Caki2 (cell line): ENCODE data around the gene RAD9A. TPM values are rescaled to one million over a fixed set of nuclear protein-coding genes. Genes with fewer than 3 reads are reported as not detected.

Experiments used
- DNase-seq: peaks from one replicate; pipeline ENCODE4 v3.0.0-alpha.2; 2015; ENCODE audit warnings: low read depth
- in situ Hi-C: cut with HindIII; loops from 2 replicates; pipeline ENCODE4 v1.10.0; 2016; ENCODE audit warnings: low sequenced_read_pairs, low pct_unique_long_range_greater_than_20kb, mixed read lengths
- total RNA-seq: library from RNA; depleted of rRNA; stranded (reverse); fragments of >200 nt; shearing (Covaris generic); gene quantifications from 2 replicates; pipeline ENCODE4 v1.2.3, GENCODE V29; 2014; ENCODE audit warnings: low replicate concordance

RAD9A gene
- total RNA-seq, 1 experiment from 2014 or later, result 24.4 TPM

DNA sequence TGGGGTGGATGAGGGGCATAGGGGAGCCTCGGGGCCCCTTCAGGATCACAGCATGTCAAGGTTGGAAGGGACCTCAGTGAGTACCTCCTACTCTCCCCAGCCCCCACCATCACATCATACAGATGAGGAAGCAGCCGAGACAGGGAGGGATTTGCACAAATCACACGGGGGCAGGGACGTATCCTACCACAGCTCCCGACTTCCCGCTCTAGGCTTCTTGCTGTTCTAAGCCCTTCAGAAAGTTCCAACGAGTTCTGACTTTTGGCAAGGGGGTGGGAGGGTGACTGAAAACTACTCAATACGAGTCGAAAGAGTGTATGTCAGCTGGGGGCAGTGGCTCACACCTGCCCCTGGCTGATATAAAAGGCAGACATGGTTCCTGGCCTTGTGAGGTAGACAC, 4.7 kb upstream of the RAD9A start:
- in situ Hi-C loops, result no loop called here

DNA sequence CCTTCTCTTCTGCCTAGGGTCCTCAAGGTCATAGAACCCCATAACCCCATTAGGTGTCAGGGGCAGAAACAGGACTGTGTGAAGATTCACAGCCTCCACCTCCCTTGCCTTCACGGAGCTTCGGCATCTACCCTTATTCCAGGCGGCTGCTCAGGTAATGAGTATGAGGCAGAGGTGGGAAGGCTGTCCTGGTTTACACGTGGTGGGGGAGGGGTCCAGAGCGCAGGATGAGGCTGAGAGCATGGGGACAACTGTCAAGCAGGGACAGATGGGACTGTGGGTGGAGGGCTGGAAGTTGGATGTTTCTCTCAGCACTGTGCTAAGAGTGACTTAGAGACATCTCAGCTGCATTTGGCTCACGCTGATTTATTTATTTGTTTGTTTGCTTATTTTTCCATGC, 4.3 kb upstream of the RAD9A start:
- in situ Hi-C loops, result no loop called here
- DNase-seq, result no peak

More for the DNA sequence above, 4.7 kb upstream of the RAD9A start:
- no peak for DNase-seq

DNA sequence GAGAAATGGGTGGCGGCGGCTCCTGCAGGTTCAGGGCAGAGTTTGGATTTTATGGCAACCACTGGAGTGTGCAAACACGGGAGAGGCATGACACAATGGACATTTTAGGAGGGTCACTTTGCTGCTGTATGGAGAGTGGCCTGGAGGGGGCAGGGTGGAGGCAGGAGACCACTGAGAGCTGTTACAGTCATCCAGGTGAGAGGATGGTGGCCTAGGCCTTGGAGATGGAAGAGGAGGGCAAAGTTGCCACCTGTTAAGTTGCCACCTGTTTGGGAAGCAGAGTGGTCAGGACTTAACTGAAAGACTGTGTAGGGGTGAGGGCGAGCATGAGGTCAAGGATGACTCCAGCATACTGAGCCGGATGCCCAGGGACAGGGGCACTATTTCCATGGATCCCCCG, 2.3 kb upstream of the RAD9A start:
- no peak for DNase-seq
- in situ Hi-C loops, result no loop called here

DNA sequence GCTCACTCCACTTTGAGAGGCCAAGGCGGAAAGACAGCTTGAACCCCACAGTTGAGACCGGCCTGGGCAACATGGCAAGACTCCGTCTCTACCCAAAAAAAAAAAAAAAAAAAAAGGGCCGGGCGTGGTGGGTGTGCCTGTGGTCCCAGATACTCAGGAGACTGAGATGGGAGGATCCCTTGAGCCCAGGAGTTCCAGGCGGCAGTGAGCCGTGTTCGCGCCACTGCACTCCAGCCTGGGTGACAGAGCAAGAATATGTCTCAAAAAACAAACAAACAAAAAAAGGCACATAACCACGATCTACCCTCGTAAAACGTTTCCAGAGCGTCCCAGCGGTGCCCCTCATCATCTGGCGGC, 861 bp upstream of the RAD9A start:
- DNase-seq, result no peak
- in situ Hi-C loops, result no loop called here

DNA sequence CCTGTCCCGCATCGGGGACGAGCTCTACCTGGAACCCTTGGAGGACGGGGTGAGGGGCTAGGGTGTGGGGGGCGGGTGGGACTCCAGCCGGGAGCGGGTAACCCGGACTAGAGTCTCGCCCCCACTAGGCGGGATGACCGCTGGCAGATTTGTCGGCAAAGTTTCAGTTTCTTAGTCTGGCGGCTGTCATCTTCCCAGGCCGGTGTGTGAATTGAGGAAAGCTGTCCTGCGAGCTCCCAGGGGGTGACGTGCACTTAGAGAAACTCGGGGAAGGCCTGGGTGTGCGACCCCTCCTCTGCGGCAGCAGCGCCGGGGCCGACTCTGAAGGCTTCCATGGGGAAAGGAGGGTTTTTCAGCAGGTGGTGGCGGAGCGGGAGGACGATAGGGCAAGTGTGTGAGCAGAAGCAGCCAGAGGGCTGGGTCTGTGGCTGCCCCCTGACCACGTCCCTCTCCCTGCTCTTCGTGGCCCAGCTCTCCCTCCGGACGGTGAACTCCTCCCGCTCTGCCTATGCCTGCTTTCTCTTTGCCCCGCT, 463 bp downstream of the RAD9A start:
- no peak for DNase-seq
- in situ Hi-C loops, result no loop called here

DNA sequence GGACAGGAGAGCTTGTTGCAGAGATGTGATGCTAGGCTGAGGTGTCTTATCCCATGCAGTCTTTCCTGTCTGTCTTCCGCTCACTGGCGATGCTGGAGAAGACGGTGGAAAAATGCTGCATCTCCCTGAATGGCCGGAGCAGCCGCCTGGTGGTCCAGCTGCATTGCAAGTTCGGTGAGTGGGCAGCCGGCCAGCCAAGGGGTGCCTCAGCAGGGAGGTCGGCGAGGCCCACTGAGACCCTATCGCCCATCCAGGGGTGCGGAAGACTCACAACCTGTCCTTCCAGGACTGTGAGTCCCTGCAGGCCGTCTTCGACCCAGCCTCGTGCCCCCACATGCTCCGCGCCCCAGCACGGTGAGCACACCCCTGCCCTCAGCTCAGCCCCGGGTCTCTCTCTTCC, 1.7 kb downstream of the RAD9A start:
- no peak for DNase-seq
- in situ Hi-C loops, result no loop called here

DNA sequence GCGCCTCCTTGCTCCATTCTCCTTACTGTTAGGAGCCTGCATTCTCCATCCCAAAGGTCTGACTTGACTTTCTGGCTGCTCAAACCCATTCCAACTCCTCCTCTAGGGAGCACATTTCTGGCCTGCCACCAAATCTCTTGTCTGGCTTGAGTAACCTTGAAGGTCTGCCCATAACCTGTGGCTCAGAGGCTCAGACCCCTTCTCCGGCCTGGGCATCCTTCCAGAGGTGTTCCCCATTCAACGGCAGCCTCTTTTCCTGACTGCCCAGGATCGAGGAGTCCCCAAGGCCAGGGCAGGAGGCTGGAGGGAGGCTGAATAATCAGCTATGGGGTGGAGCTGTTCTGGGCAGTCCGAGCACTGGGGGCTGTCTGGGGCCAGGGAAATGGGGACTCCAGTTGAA, 2.2 kb downstream of the RAD9A start:
- DNase-seq, result no peak
- in situ Hi-C loops, result no loop called here

DNA sequence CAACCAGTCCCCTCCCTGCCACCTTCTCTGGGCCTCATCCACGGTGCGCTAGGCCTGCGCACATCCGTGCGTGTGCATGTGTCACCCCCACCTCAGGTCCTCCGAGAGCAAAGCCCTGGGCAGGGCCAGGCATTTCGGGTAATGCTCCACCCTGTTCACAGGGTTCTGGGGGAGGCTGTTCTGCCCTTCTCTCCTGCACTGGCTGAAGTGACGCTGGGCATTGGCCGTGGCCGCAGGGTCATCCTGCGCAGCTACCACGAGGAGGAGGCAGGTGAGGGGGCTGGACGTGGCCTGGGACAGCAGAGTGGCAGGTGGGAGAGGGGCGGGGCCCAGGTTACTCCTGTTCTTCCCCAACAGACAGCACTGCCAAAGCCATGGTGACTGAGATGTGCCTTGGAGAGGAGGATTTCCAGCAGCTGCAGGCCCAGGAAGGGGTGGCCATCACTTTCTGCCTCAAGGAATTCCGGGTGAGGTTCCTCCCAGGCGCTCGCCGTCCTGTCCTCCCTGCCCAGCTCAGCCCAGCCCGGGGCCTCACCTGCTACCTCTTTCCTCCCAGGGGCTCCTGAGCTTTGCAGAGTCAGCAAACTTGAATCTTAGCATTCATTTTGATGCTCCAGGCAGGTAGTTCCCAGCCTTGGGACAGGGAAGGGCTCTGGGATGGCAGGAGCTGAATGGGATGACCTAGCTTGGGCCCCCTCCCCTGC, 3.9 kb downstream of the RAD9A start:
- in situ Hi-C loops, result no loop called here
- DNase-seq, result no peak

DNA sequence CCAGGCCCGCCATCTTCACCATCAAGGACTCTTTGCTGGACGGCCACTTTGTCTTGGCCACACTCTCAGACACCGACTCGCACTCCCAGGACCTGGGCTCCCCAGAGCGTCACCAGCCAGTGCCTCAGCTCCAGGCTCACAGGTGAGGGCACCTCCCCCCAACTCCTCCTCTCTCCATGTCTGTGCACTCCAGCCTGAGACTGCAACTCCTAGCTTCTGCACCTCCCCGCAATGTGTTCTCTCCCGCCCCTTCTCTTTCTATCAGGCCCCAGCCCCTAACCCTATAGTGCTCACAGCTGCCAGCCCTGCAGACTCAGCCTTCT, 4.4 kb downstream of the RAD9A start:
- DNase-seq, result no peak
- in situ Hi-C loops, result no loop called here

DNA sequence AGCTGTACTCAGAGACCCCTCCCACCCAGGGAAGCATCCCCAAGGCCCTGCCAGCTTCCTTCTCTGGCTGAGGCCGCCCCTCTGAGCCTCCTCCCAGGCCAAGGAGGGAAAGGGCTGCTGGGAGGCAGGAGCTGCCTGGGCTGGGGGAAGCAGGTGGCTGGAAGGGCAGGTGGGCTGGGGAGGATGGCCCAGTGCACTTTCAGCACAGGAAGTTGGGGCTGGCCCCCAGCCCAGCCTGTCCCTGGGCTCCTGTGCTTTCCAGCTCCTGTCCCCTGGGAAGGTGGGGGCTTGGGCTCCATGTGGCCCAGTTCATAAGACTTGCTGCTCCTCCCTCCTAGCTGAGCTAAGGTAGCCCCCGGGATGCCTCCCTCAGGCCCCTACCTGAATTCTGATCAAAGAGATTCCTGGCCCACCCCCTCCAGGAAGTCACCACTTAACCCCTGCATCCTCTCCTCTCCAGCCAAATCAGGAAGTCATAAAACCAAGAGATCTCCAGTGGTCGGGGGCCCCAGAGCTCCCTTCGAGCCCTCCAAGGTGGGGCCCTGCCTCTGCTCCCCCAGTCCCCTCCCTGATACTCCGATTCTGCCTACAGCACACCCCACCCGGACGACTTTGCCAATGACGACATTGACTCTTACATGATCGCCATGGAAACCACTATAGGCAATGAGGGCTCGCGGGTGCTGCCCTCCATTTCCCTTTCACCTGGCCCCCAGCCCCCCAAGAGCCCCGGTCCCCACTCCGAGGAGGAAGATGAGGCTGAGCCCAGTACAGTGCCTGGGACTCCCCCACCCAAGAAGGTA, 5.0 kb downstream of the RAD9A start:
- in situ Hi-C loops, result no loop called here
- no peak for DNase-seq

DNA sequence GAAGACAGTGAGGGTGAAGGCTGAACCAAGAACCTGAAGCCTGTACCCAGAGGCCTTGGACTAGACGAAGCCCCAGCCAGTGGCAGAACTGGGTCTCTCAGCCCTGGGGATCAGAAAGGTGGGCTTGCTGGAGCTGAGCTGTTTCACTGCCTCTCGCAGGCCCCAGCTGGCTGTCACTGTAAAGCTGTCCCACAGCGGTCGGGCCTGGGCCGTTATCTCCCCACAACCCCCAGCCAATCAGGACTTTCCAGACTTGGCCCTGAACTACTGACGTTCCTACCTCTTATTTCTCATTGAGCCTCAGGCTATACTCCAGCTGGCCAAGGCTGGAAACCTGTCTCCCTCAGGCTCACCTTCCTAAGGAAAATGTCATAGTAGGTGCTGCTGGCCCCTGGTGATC, 5.8 kb downstream of the RAD9A start:
- no peak for DNase-seq
- in situ Hi-C loops, result no loop called here

DNA sequence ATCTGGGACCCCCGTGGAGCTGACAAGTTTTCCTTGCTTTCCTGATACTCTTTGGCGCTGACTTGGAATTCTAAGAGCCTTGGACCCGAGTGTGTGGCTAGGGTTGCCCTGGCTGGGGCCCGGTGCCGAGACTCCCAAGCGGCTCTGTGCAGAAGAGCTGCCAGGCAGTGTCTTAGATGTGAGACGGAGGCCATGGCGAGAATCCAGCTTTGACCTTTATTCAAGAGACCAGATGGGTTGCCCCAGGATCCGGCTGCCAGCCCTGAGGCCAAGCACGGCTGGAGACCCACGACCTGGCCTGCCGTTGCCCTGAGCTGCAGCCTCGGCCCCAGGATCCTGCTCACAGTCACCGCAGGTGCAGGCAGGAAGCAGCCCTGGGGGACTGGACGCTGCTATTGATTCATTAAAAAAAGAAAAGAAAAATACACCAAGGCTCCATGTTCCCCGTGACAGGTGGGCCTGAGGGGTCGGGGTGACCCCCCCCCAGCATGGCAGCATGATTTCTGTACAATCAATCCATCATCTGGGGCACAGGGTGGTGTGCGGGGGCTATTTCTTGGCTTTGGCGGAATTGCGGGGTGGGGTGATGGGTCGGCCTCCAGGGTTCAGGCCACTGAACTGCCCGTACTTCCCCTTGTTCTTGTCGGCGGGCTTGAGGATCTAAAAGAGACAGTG, 6.3 kb downstream of the RAD9A start:
- DNase-seq, result no peak
- in situ Hi-C loops, result no loop called here

DNA sequence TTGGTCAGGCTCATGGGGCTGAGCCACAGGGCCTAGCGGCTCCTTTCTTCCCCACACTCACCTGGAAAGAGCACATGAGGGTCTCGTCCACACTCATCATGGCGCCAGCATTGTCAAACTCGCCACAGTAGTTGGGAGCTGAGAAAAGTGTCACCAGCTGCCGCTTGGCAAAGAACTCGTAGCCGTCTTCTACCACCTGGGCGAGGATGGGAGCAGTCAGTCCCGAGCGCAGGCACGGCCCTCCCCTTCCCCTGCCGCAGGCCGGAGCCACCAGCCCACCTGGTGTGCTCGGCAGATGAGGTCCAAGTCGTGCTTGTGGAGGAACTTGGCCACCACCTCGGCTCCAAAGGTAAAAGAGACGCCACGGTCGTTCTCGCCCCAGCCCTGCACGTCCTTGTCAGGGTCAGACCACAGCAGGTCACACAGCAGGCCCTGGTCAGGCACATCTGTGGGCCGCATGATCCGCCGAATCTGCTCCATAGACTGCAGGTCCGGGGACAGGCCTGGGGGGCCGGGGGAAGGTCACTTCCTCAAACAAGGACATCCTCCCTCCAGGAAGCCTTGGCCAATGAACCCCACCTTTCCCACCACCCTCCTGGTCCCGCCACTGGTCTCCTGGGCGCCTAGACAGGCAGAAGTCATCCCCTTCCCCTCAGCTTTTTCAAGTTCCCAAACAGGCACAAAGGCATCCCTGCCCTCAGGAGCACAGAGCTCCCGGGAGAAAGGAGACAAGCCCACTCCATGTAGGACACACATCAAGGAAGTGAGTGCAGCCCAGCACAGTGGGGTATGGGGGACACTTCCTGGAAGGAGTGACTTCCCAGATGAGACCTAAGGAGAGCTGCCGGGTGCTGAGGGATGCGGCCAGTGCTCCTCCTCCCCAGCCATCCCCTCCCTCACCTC, 7.1 kb downstream of the RAD9A start:
- DNase-seq, result no peak
- in situ Hi-C loops, result no loop called here

DNA sequence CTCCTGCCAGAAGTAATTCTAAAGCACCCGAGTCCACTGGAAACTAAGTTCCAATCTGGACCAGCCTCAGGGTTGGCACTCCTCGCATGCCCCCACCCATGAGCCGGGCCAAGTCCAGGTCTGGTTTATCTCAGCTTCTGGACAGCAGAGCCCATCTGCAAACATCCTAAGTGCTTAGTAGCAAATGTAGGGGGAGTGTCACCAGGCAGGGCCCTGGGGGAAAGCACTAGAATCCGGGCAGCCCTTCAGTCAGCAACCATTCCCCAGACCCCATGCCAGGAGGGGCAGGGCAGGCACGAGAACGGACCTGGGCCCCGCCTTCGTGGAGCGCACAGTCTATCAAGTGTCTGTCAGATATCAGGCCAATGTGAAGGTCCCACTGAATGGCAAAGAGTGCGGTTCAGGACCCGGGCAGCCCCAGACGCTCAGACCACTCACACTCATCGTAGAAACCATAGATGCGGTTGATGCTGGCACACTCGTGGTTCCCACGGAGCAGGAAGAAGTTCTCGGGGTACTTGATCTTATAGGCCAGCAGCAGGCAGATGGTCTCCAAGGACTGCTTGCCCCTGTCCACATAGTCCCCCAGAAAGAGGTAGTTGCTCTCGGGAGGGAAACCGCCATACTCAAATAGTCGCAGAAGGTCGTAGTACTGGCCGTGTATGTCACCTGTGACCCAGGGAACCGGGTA, 8.6 kb downstream of the RAD9A start:
- DNase-seq, result no peak
- in situ Hi-C loops, result no loop called here

DNA sequence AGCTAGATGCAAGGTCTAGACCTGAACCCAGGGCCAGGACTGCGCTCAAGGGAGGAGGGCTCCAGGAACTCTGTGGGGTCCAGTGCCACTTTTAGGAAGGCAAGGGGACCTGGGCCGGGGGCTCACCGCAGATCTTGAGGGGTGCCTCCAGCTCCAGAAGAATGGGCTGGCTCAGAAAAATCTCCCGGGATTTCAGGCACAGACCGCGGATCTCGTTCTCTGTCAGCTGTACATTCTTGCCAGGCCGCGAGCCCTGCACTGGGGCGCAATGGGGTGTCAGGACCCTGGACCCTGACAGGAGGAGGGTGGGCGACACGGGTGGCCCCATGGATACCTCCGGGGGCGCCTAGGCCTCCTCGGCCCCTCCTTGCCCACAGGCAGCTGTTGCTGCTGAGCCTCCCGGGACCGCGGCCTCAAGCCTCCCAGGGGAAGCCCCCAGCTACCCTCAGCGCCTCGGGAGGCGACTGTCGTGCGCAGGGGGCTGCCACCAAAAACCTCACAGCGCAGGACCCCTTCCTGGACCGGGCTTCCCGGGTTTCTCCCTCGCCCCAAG, 9.2 kb downstream of the RAD9A start:
- DNase-seq, result no peak
- in situ Hi-C loops, result no loop called here

DNA sequence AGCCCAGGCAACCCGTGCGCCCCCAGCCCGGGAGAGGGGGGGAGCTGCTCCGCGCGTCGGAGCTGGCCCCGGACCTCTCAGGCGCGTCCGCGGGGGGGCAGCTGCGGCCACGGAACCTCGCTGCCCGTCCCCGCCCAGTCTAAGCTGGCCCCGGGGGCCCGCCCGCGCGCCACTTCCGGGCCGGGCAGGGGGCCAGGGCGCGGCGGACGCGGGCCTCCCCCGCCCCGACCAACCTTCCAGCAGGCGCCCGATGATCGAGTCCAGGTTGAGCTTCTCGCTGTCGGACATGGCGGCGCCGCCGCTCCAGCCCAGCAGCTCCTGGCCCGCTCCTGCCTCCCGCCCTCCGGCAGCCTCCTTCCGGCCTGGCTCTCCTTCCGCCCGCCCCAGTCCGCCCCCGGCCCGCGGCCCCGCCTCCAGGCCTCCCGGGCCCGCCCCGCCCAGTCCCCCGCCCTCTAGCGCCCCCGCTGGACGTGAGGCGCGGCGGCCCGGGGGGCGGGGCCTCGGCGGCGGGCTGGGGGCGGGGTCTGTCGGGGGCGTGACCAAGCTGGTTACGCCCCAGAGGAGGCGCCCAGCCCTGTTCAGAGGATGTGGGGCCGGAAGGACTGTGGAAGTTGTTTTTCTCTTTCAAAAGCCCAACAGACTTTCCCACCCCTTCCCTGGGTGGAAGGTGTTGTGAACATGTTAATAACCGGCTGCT, 9.9 kb downstream of the RAD9A start, which contains the start of gene PPP1CA:
Gene PPP1CA, minus strand, starts transcription at position 364 of the 697 bp plus-strand sequence. Its CDS starts 76 bp downstream, at position 288.
- in situ Hi-C loops, result no loop called here
- peak; percentile 70 for DNase-seq
